ENCODE measurements around the gene ZSCAN12.

The ZSCAN12 gene

DNA sequence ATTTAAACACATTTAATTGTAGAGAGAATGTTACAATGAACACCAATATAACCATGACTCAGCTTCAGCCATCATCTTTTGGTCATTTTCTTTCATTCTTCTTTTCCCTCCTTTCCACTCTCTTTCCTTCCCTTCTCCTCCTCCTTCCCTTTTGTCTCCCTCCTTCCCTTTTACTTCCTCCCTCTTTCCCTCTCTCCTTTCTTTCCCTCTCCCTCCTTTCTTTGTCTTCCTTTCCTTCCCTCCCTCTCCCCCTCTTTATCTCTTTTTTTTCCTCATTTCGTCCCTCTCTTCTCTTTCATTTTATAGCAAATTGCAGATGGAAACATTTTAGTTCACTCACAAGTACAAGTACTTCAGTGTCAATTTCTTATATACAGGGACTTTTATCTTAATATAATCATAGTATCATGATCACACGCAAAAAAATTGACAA is 48.0 kb downstream of the ZSCAN12 start:
- Histone ChIP-seq H3K4me2 (ENCODE audit: low read depth, low read length, poor library complexity, severe bottlenecking) (peak overlapping the region; percentile 73), H2AFZ (ENCODE audit: low read length) (no peak overlapping the region), H3K9me2 (replicated peaks; ENCODE audit: low read depth, low read length) (no peaks in the 10 kb centered on the region), H3K4me3 (ENCODE audit: low read length, poor library complexity, severe bottlenecking) (peak overlapping the region; percentile 85), H3K27me3 (ENCODE audit: insufficient read depth, low read length, poor library complexity, severe bottlenecking) (no peaks in the 10 kb centered on the region), H3K9me3 (ENCODE audit: insufficient read depth, low read depth, low read length) (no peaks in the 10 kb centered on the region), H3K79me2 (ENCODE audit: insufficient read depth, low read length) (peaks cover 44% of the 10 kb centered on the region), H3K4me1 (ENCODE audit: insufficient read depth, low read length, poor library complexity, severe bottlenecking) (peaks cover 25% of the 10 kb centered on the region), H3K9ac (ENCODE audit: low read depth, low read length, poor library complexity, severe bottlenecking) (peak overlapping the region; percentile 82), H4K20me1 (ENCODE audit: insufficient read depth, low read length, poor library complexity, severe bottlenecking) (peaks cover 9% of the 10 kb centered on the region), H3K36me3 (ENCODE audit: insufficient read depth, low read length) (no peaks in the 10 kb centered on the region), H3F3A (ENCODE audit: low read depth) (no peaks in the 10 kb centered on the region)
- TF ChIP-seq, protein P1, sequence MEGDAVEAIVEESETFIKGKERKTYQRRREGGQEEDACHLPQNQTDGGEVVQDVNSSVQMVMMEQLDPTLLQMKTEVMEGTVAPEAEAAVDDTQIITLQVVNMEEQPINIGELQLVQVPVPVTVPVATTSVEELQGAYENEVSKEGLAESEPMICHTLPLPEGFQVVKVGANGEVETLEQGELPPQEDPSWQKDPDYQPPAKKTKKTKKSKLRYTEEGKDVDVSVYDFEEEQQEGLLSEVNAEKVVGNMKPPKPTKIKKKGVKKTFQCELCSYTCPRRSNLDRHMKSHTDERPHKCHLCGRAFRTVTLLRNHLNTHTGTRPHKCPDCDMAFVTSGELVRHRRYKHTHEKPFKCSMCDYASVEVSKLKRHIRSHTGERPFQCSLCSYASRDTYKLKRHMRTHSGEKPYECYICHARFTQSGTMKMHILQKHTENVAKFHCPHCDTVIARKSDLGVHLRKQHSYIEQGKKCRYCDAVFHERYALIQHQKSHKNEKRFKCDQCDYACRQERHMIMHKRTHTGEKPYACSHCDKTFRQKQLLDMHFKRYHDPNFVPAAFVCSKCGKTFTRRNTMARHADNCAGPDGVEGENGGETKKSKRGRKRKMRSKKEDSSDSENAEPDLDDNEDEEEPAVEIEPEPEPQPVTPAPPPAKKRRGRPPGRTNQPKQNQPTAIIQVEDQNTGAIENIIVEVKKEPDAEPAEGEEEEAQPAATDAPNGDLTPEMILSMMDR (conservative IDR thresholded peaks at IDR 0.05; ENCODE audit: low read length), result no peak
- no peak for TF ChIP-seq EZH2phosphoT487 (IDR thresholded peaks at IDR 0.05; ENCODE audit: borderline replicate concordance)

DNA sequence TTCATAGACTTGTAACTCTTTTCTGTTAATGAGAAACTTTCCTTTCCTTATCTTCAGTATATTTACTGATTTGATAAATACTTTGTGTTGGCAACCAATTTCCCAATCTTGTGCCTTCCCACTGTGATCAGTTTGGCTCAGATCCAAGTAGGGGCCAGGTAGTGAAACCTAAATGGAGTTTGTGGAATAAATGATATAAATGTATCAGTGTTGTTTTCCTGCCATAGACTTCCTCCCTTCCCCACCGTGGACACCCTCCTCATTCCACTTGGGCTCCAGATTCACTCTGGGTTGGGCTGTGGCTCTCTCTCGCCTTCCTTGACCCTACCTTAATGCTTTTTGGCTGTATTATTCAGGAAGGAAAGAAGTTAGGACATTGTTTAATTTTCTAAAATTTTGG is 48.5 kb downstream of the ZSCAN12 start:
- Histone ChIP-seq H3K9me2 (replicated peaks; ENCODE audit: low read depth, low read length) (no peaks in the 10 kb centered on the region), H3F3A (ENCODE audit: low read depth) (no peaks in the 10 kb centered on the region), H3K36me3 (ENCODE audit: insufficient read depth, low read length) (no peaks in the 10 kb centered on the region), H3K4me1 (ENCODE audit: insufficient read depth, low read length, poor library complexity, severe bottlenecking) (peaks cover 25% of the 10 kb centered on the region), H4K20me1 (ENCODE audit: insufficient read depth, low read length, poor library complexity, severe bottlenecking) (peaks cover 9% of the 10 kb centered on the region), H2AFZ (ENCODE audit: low read length) (no peak overlapping the region), H3K4me3 (ENCODE audit: low read length, poor library complexity, severe bottlenecking) (peak overlapping the region; percentile 85), H3K9me3 (ENCODE audit: insufficient read depth, low read depth, low read length) (no peaks in the 10 kb centered on the region), H3K9ac (ENCODE audit: low read depth, low read length, poor library complexity, severe bottlenecking) (peak overlapping the region; percentile 82), H3K27me3 (ENCODE audit: insufficient read depth, low read length, poor library complexity, severe bottlenecking) (no peaks in the 10 kb centered on the region), H3K79me2 (ENCODE audit: insufficient read depth, low read length) (peaks cover 44% of the 10 kb centered on the region), H3K4me2 (ENCODE audit: low read depth, low read length, poor library complexity, severe bottlenecking) (peak overlapping the region; percentile 73)
- TF ChIP-seq EZH2phosphoT487 (IDR thresholded peaks at IDR 0.05; ENCODE audit: borderline replicate concordance), result no peak
- TF ChIP-seq, protein P1 (conservative IDR thresholded peaks at IDR 0.05; ENCODE audit: low read length), result no peak

DNA sequence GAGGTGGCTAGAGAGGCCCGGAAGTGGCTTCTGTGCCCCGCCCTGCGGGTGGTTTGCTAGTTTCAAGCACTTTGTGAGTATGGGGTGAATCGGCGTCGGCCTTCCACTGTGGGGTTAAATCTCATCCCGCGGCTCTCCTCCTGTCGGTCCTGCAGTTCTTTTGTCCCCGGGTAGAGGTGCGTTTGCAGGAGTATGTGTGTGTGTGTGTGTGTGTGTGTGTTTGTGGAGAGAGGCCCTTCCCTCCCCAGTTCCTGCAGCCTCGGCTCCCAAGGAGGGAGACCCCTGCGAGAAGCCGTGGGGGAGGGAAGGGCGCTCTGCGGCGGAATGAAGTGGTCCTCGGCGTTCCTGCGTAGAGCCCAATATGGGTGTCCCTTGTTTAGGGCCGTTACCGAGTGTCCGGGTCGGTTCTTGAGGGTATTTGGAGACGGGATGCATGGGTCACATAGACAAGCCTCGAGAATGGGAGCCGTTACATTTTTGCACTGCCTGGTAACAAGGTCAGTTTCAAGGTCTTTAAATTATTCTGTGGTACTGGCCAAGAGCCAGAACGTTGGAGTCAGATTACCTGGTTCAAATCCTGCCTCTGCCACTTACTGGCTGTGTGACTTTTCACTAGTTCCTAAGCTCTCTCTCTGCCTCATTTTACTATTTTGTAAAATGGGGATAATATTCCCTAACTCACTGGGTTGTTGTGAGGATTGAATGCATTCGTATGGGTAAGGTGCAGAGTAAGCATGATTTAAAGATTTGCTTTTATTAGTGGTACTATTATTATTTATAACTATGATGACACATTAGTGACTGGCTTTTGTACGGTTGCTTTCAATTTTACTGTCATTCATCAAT is 49.4 kb downstream of the ZSCAN12 start, which contains the start of gene ZKSCAN3:
ZKSCAN3 (plus strand) TSS at position 56 of the 846 bp plus-strand sequence. CDS start 9,640 bp downstream, outside the sequence.
- Histone ChIP-seq H3K79me2 (ENCODE audit: insufficient read depth, low read length) (peaks cover 44% of the 10 kb centered on the region), H3K4me1 (ENCODE audit: insufficient read depth, low read length, poor library complexity, severe bottlenecking) (peaks cover 20% of the 10 kb centered on the region), H3F3A (ENCODE audit: low read depth) (no peaks in the 10 kb centered on the region), H3K9me2 (replicated peaks; ENCODE audit: low read depth, low read length) (no peaks in the 10 kb centered on the region), H4K20me1 (ENCODE audit: insufficient read depth, low read length, poor library complexity, severe bottlenecking) (peaks cover 9% of the 10 kb centered on the region), H3K36me3 (ENCODE audit: insufficient read depth, low read length) (no peaks in the 10 kb centered on the region), H3K9me3 (ENCODE audit: insufficient read depth, low read depth, low read length) (no peaks in the 10 kb centered on the region), H3K4me3 (ENCODE audit: low read length, poor library complexity, severe bottlenecking) (peak within 1 kb of the TSS; percentile 85), H3K4me2 (ENCODE audit: low read depth, low read length, poor library complexity, severe bottlenecking) (peak within 1 kb of the TSS; percentile 73), H3K27me3 (ENCODE audit: insufficient read depth, low read length, poor library complexity, severe bottlenecking) (no peaks in the 10 kb centered on the region), H2AFZ (ENCODE audit: low read length) (peak within 1 kb of the TSS; percentile 99), H3K9ac (ENCODE audit: low read depth, low read length, poor library complexity, severe bottlenecking) (peak within 1 kb of the TSS; percentile 82)
- TF ChIP-seq EZH2phosphoT487 (IDR thresholded peaks at IDR 0.05; ENCODE audit: borderline replicate concordance), result no peak
- TF ChIP-seq, protein P1 (conservative IDR thresholded peaks at IDR 0.05; ENCODE audit: low read length), result no peak
